RCC 7860 (cell line): ENCODE data around the gene PPTC7.
"Not testable (repeated sequence)": the region's sequence is repeated elsewhere in the genome, so short reads cannot be mapped to it uniquely, and the experiment has no call there.

Experiments
- DNase-seq: peaks from one replicate; pipeline ENCODE4 v3.0.0-alpha.2; 2015; ENCODE audit warnings: low spot score
- FAIRE-seq: peaks from 2 replicates; lab custom pipeline; 2012; peaks lifted over from hg19 to GRCh38; lab: Jason Lieb, UNC

The PPTC7 gene

GRCh38 chr12:110587102-110587501, 4.0 kb upstream of the PPTC7 start:
- DNase-seq, FAIRE-seq: not testable (repeated sequence)

GRCh38 chr12:110585231-110585799, 2.2 kb upstream of the PPTC7 start:
- DNase-seq: no peak
- FAIRE-seq: no peak

- DNase-seq (peak; percentile 38), FAIRE-seq (no peak)
Measured at GRCh38 chr12:110582276-110583136, 612 bp downstream of the PPTC7 start.

- FAIRE-seq (no peak), DNase-seq (no peak)
Measured at GRCh38 chr12:110581931-110582275, 1.2 kb downstream of the PPTC7 start.

- DNase-seq (no peak), FAIRE-seq (no peak)
Measured at GRCh38 chr12:110579535-110580253, 3.4 kb downstream of the PPTC7 start.

- no peak for FAIRE-seq
- no peak for DNase-seq
Measured at GRCh38 chr12:110578694-110579534, 4.2 kb downstream of the PPTC7 start.

- FAIRE-seq: peak; percentile 66
- DNase-seq: peak; percentile 51
Measured at GRCh38 chr12:110577864-110578693, 5.0 kb downstream of the PPTC7 start.

GRCh38 chr12:110576504-110576903, 6.6 kb downstream of the PPTC7 start:
- no peak for DNase-seq
- no peak for FAIRE-seq

- DNase-seq (no peak), FAIRE-seq (no peak)
Measured at GRCh38 chr12:110575326-110575725, 7.8 kb downstream of the PPTC7 start.

- not testable (repeated sequence) for DNase-seq, FAIRE-seq
Measured at GRCh38 chr12:110574717-110575230, 8.3 kb downstream of the PPTC7 start.

GRCh38 chr12:110574044-110574443, 9.1 kb downstream of the PPTC7 start:
- no peak for FAIRE-seq
- DNase-seq: no peak

- FAIRE-seq, DNase-seq: not testable (repeated sequence)
Measured at GRCh38 chr12:110570798-110571197, 12.3 kb downstream of the PPTC7 start.

GRCh38 chr12:110569838-110570237, 13.3 kb downstream of the PPTC7 start:
- not testable (repeated sequence) for DNase-seq, FAIRE-seq

GRCh38 chr12:110568752-110569151, 14.4 kb downstream of the PPTC7 start:
- DNase-seq (no peak), FAIRE-seq (no peak)

GRCh38 chr12:110566993-110567392, 16.1 kb downstream of the PPTC7 start:
- no peak for FAIRE-seq
- no peak for DNase-seq

GRCh38 chr12:110565894-110566871, 16.9 kb downstream of the PPTC7 start:
- no peak for DNase-seq
- FAIRE-seq: no peak

GRCh38 chr12:110564471-110564991, 18.6 kb downstream of the PPTC7 start:
- no peak for FAIRE-seq
- DNase-seq: no peak
